Right lobe of liver (tissue), 4 donors: Measurements from ENCODE around the gene CLSTN3.

ENCODE experiments used
- CTCF ChIP-seq, 4 donors: fragments of 200-600 bp in 3 of 4; fragments of 450-650 bp in 1 of 4; IDR thresholded peaks; one replicate each; pipeline versions ENCODE4 v1.5.1 to v1.8.0; 2016 to 2022; ENCODE audit warnings: antibody characterized with exemption in 4 of 4, mild to moderate bottlenecking in 2 of 4
- POLR2A ChIP-seq: fragments of 450-650 bp; IDR thresholded peaks from one replicate; pipeline ENCODE4 v1.6.1; 2017; ENCODE audit warnings: antibody characterized with exemption, mild to moderate bottlenecking
- donor health status: DM: no; HTN: no; CAD: no.
- donor health status: DM: no; HTN: no; CAD: no.
- donor health status: DM: no; HTN: yes; CAD: no.

GRCh38 chr12:7143564-7143963, 13.4 kb downstream of the CLSTN3 start:
- TF ChIP-seq POLR2A (no peak), CTCF (IDR thresholded peaks at IDR 0.05) (no peak)
